A673 (cell line): ENCODE measurements around the gene CX3CL1.

Experiments
- EZH2 ChIP-seq: fragments of 200-600 bp; sonication (generic); IDR thresholded peaks from 2 replicates; pipeline ENCODE4 v1.6.1; 2017; ENCODE audit warnings: borderline replicate concordance, low read depth, mild to moderate bottlenecking, mixed read lengths, antibody characterized with exemption, low read length; ENCODE audit not compliant: poor library complexity, severe bottlenecking
- TF ChIP-seq, protein P1 (sequence below): fragments of 300-800, 200-600 bp; sonication (generic); conservative IDR thresholded peaks from 2 replicates; pipeline ENCODE4 v1.5.1; 2017; ENCODE audit warnings: low read depth, mild to moderate bottlenecking, antibody characterized with exemption, low read length, moderate library complexity, mixed read lengths

DNA sequence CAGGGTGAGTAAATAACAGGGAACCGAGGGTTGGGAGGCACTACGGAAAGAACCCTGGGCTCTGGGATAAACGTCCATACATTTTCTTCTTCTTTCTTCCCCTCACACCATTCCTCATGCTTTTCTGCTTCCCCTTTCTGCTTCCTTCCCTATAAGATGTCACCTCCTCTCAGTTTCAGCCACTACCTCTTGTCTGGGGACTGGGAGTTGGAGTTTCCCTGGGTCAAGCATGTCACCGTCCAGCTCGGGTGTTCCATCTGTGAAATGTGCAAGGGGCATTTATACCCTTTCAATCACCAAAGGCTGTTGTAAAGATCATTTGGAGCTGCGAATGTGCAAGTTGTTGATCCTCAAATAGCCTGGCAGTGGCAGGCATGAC lies 31.2 kb upstream of the CX3CL1 start:
- TF ChIP-seq, protein P1, sequence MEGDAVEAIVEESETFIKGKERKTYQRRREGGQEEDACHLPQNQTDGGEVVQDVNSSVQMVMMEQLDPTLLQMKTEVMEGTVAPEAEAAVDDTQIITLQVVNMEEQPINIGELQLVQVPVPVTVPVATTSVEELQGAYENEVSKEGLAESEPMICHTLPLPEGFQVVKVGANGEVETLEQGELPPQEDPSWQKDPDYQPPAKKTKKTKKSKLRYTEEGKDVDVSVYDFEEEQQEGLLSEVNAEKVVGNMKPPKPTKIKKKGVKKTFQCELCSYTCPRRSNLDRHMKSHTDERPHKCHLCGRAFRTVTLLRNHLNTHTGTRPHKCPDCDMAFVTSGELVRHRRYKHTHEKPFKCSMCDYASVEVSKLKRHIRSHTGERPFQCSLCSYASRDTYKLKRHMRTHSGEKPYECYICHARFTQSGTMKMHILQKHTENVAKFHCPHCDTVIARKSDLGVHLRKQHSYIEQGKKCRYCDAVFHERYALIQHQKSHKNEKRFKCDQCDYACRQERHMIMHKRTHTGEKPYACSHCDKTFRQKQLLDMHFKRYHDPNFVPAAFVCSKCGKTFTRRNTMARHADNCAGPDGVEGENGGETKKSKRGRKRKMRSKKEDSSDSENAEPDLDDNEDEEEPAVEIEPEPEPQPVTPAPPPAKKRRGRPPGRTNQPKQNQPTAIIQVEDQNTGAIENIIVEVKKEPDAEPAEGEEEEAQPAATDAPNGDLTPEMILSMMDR: no peak
- no peak for TF ChIP-seq EZH2
